GM12872 (cell line): ENCODE data around the gene VPS54.

Experiments
- TF ChIP-seq, protein P1 (sequence below): IDR thresholded peaks from 3 replicates; pipeline ENCODE4 v1.5.1; 2011; ENCODE audit warnings: low read depth, mild to moderate bottlenecking, low read length, moderate library complexity; ENCODE audit not compliant: insufficient read depth

Gene VPS54

DNA sequence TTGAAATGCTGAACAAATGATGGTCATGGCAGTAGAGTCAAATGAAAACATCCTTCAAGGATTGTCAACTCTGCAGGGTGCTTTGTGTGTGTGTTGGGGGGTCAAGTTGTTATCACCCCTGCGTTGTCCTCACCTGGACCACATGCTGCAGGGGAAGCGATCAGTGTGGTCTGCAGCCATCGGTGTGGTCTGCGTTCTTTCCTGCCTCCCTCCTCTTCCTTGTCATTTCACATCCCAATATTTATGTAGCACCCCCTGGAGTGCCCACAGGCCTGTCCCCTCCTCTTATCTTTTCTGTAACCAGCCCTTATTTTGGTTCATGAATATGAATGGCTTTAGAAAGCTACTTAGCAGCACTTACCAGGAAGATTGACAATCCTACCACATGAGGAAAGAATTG, 138.6 kb downstream of the VPS54 start:
- TF ChIP-seq, protein P1, sequence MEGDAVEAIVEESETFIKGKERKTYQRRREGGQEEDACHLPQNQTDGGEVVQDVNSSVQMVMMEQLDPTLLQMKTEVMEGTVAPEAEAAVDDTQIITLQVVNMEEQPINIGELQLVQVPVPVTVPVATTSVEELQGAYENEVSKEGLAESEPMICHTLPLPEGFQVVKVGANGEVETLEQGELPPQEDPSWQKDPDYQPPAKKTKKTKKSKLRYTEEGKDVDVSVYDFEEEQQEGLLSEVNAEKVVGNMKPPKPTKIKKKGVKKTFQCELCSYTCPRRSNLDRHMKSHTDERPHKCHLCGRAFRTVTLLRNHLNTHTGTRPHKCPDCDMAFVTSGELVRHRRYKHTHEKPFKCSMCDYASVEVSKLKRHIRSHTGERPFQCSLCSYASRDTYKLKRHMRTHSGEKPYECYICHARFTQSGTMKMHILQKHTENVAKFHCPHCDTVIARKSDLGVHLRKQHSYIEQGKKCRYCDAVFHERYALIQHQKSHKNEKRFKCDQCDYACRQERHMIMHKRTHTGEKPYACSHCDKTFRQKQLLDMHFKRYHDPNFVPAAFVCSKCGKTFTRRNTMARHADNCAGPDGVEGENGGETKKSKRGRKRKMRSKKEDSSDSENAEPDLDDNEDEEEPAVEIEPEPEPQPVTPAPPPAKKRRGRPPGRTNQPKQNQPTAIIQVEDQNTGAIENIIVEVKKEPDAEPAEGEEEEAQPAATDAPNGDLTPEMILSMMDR: no peak

DNA sequence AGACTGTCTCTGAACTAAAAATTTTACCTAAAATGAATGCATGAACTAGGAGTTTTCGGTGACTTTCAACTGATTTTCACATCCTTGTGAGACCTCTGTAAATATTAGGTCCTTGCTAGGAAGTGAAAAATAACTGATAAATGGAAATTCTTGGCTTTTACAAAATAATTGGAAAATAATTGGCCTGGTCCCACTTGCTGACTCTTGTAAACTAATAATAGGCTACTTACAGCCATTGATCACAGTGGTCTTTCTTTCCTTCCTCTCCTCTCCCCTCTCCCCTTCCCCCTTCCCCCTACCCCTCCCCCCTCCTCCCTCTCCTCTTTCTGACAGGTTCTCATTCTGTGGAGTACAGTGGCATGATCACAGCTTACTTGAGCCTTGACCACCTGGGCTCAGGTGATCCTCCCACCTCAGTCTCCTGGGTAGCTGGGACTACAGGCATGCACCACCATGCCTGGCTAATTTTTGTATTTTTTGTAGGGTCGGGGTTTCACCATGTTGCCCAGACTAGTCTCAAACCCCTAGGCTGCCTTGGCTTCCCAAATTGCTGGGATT, 139.3 kb downstream of the VPS54 start:
- TF ChIP-seq, protein P1: no peak

DNA sequence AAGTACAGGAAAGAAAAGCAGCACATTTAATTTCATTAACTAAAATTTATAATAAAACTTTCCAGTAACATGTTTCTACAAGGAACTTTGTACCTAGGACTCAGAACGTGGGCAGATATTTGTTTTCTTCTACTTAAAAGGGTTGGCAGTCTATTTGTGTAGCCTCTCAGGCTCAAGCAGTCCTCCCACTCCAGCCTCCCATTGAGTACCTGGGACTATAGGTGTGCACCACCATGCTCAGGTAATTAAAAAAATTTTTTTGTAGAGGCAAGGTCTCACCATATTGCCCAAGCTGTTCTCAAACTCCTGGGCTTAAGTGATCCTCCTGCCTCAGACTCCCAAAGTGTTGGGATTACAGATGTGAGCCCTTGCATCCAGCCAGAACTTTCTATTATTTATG, 140.7 kb downstream of the VPS54 start:
- TF ChIP-seq, protein P1: no peak

- TF ChIP-seq, protein P1: no peak
Observed at GRCh38 chr2:63876311-63876710, 142.9 kb downstream of the VPS54 start.

DNA sequence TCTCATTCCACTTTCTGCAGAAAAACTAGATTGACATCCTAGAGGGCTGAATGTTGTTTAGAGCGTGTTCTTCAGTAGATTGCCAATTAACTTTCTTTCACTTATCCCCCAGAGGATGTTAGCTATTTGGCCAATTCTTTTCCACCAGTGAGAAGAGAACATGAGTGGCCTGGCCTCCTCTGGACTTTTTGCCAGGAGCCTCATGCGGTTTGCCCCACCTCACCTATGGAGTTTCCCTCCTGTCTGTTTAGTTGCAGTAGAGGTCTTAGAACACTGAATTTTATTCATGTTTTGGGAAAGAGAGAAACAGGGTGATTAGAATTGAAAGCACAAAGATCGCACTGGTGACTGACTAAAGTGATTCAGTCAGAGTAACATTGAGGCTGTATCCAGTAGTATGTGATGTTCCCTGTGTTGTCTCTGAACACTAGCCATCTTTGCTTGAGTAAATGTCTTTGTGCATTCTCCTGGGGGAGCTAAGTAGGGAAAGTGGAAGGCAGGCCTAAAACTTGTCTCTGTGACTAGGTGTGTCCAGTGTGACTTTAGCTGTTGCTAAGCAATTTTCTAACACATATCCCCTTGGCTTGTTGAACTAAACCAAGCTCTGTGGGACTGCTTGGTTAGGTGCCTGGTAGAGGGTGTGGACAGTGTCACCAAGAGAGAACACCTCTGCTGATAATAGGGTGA, 143.5 kb downstream of the VPS54 start:
- TF ChIP-seq, protein P1: no peak

GRCh38 chr2:63875131-63875527, 144.1 kb downstream of the VPS54 start:
- TF ChIP-seq, protein P1: no peak

DNA sequence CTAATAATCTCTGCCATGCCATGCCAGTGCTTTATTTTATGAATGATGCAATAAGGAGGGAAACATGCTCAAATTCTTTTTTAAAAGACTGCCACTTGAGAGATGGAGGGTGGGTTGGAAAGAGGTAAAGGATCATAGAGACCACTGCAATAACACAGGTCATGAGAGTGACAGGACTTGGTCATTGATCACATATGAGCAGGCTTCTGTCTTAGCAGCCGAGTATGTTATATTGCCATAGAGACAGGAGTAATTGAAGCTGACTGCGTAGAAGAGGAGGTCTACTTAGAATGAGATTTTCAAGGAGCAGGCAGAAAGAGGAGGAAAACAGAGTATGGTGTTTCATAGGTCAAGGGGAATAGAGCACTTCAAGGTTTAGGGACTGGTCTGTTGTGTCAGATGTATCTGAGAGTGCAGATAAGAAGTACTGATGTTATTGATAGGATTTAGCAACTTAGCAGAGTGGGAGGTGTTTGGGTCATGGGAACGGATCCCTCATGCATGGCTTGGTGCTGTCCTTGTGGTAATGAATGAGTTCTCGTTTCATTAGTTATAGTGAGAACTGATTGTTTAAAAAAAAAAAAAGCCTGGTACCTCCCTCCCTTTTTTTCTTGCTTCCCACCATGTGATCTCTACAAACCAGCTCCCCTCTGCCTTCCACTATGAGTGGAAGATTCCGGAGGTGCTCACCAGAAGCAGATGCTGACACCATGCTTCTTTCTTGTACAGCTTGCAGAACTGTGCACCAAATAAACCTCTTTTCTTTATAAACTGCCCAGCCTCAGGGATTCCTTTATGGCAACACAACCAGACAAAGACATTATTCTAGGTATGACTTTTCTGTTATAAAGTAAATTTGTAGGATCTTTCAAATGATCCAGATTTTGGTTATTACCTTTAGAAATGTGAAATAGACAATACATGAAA, 144.8 kb downstream of the VPS54 start:
- TF ChIP-seq, protein P1: no peak
